ENCODE results near the gene MMP25. TPM values are rescaled to one million over a fixed set of nuclear protein-coding genes. Genes with fewer than 3 reads are reported as not detected.

MMP25 gene
- total and polyA plus RNA-seq, 9 of the 15 experiments (the other 6 are each of a cell fraction or from before 2014, with no cell fraction given), result 0.03 to 0.04 TPM; not detected in 7

GRCh38 chr16:3059041-3059722 lies 12.8 kb downstream of the MMP25 start (continued):
- TF ChIP-seq ZNF77 (CRISPR knock-in tag; IDR thresholded peaks at IDR 0.05) (no peak), MCM2 (IDR thresholded peaks at IDR 0.05; ENCODE audit: low read depth) (no peak), ID3 (CRISPR knock-in tag; IDR thresholded peaks at IDR 0.05) (no peak), ID3 (tag; IDR thresholded peaks at IDR 0.05) (no peak), ZNF584 (CRISPR knock-in tag; IDR thresholded peaks at IDR 0.05; ENCODE audit: low read depth) (no peak), TFE3 (CRISPR knock-in tag; IDR thresholded peaks at IDR 0.05) (no peak), CREB3L1 (IDR thresholded peaks at IDR 0.05; ENCODE audit: borderline replicate concordance, low read depth) (no peak), MCM3 (IDR thresholded peaks at IDR 0.05) (no peak), ZNF384 (IDR thresholded peaks at IDR 0.05; ENCODE audit: low read depth, low read length) (no peak), HNRNPUL1 (IDR thresholded peaks at IDR 0.05; ENCODE audit: low read length) (no peak), ZBED1 (IDR thresholded peaks at IDR 0.05) (no peak; the same call in 1 of the 2 replicates), NEUROD1 (IDR thresholded peaks at IDR 0.05; ENCODE audit: borderline replicate concordance, low read depth, low read length, partially characterized antibody) (peak; percentile 37), IRF9 (tag; IDR thresholded peaks at IDR 0.05) (no peak), NFE2 (IDR thresholded peaks at IDR 0.05; ENCODE audit: low read depth) (no peak), ZNF133 (CRISPR knock-in tag; IDR thresholded peaks at IDR 0.05) (no peak), E2F5 (CRISPR knock-in tag; IDR thresholded peaks at IDR 0.05) (no peak), SAFB2 (IDR thresholded peaks at IDR 0.05; ENCODE audit: borderline replicate concordance, low read depth, low read length, severe bottlenecking) (no peak), ZZZ3 (IDR thresholded peaks at IDR 0.05) (no peak), HMBOX1 (IDR thresholded peaks at IDR 0.05) (no peak), NR2C1 (IDR thresholded peaks at IDR 0.05) (no peak), NR2C1 (tag; IDR thresholded peaks at IDR 0.05) (no peak), EZH2 (IDR thresholded peaks at IDR 0.05; ENCODE audit: borderline replicate concordance, low read depth, low read length) (no peak), SPI1 (IDR thresholded peaks at IDR 0.05; ENCODE audit: borderline replicate concordance, low read depth, low read length) (no peak)

Measured in K562 (cell line).